Fibroblast of lung (primary cell): Measurements from ENCODE around the gene NRIP1.

ENCODE experiments used
- EZH2 ChIP-seq: IDR thresholded peaks from 2 replicates; pipeline ENCODE4 v1.5.1; 2012; ENCODE audit warnings: low read length, control low read depth, mild to moderate bottlenecking; ENCODE audit errors: missing control alignments
- TF ChIP-seq, protein P1 (sequence below), 2 donors: IDR thresholded peaks in 1 of 2; conservative IDR thresholded peaks in 1 of 2; 1 replicate in 1 of 2; 2 replicates in 1 of 2; pipeline ENCODE4 v1.5.1; 2011 to 2012; ENCODE audit warnings: low read length in 2 of 2, control low read depth in 1 of 2, inconsistent platforms in 1 of 2, low read depth in 1 of 2, mild to moderate bottlenecking in 1 of 2

DNA sequence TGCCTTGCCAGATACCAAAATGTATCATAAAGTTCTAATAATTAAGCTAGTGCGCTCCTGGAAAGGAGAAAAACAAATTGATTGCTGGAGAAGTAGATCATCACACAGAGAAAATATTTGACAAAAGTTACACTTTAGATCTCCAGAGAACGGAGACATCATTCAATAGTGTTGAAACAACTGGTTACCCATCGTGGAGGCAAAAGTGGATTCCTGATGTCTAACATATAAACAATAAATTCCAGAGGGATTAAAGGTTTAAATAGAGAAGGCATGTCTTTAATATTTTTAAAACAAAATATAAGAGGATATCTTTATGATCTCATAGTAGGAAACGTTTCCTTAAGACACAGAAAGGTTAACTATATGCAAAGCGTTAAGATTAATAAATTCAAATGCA is 41.0 kb downstream of the NRIP1 start:
- TF ChIP-seq, protein P1, sequence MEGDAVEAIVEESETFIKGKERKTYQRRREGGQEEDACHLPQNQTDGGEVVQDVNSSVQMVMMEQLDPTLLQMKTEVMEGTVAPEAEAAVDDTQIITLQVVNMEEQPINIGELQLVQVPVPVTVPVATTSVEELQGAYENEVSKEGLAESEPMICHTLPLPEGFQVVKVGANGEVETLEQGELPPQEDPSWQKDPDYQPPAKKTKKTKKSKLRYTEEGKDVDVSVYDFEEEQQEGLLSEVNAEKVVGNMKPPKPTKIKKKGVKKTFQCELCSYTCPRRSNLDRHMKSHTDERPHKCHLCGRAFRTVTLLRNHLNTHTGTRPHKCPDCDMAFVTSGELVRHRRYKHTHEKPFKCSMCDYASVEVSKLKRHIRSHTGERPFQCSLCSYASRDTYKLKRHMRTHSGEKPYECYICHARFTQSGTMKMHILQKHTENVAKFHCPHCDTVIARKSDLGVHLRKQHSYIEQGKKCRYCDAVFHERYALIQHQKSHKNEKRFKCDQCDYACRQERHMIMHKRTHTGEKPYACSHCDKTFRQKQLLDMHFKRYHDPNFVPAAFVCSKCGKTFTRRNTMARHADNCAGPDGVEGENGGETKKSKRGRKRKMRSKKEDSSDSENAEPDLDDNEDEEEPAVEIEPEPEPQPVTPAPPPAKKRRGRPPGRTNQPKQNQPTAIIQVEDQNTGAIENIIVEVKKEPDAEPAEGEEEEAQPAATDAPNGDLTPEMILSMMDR (conservative IDR thresholded peaks at IDR 0.05 in 1 of 2, IDR thresholded peaks at IDR 0.05 in 1 of 2; ENCODE audit: low read depth in 1 of 2, low read length in 2 of 2) = no peak
- TF ChIP-seq EZH2 = no peak
